Femur (tissue), 1 donor: ENCODE measurements around the gene OTUD5.
A peak's percentile ranks its signal among the peaks of the same experiment; 100 is the strongest.

Experiments used
- DNase-seq: peaks from one replicate; pipeline ENCODE4 v3.0.0-alpha.2; 2017

The OTUD5 gene

DNA sequence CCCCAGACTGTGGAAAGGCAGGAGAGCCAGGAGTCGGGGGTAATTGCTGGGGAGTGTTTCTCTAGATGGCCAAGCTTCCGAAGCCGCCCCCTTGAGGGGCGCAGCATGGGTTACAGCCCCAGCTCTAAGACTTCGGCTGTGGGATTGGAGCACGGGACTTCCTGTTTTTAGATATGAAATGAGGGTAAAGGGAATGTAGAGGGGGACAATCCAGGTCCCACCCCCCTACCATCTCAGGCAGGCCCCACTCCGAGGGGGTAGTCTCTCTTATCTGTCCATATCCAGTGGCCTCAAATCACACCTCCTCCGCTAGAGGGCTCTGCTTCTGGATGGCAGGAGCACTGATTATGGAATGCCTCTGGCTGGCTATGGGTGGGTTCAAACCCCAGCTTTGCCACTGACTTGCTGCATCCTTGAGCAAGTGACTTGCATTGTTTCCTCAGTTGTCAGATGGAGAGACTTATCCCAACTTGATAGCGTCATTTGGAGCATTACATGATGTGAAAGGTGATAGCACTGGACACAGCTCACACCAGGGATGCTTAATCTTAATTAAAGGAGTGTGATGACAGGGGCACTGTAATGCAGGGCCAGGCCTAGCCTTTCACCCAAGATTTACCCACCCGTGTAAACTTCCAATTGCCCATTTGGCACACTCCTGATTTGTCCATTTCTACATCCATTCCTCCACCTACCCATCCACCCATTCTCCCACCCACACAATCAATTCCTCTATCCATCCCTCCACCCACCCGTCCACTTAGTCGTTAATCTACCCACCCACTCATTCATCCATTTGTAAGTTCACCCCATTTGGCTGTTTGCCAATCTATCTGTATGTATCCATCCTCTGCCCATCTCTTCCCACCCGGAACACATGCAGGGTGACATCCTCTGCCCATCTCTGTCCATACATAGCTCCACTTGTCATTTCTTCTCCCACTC is 15.1 kb upstream of the OTUD5 start:
- peak; percentile 32 for DNase-seq

DNA sequence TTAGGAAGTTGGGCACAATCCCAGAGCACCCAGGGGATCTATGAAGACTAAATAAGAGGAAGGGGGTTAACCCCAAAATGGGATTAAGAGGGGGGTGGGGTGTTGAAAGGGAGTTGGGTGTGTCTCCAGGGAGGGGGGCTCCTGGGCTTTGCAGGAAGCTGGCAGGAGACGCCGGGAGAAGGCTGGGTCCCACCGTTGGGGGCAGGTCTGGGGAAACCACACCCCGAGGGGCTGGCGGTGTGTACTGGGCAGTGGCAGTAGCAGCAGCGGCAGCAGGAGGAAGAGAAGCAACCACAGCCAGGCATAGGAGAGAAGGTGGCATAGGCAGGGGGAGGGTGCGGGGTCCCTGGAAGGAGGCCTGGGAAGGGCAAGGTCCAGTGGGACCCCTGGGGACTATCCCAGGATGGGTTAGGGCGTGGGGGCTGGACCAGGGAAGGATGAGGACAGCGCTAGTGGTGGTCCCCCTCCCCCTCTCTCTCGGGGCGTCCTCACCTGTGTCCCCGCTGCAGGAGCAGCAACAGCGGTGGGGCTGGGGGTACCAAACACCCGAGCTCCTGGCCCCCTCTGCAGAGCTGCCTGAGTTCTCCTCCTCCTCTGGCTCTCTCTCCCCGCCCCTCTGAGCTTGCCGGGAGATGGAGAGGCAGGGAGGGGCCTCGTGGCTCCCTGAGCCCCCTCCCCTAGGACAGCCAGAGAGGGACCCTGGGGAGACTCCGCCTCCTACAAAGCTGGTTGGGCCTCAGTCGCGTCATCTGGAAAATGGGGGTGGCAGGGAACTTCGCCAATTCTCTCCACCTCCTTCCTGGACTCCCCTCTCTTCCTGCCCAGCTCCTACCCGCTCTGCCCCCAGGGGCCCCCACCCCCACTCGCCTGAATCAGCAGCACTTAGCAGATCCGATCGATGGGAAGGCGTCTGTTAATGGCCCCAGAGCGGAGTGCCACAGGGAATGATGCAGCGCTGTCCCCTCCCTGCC is 14.1 kb upstream of the OTUD5 start, which contains the start of gene KCND1:
KCND1 (minus strand) TSS at position 596 of the 971 bp plus-strand sequence. CDS start 1,573 bp downstream, outside the sequence.
- peak; percentile 43 for DNase-seq

DNA sequence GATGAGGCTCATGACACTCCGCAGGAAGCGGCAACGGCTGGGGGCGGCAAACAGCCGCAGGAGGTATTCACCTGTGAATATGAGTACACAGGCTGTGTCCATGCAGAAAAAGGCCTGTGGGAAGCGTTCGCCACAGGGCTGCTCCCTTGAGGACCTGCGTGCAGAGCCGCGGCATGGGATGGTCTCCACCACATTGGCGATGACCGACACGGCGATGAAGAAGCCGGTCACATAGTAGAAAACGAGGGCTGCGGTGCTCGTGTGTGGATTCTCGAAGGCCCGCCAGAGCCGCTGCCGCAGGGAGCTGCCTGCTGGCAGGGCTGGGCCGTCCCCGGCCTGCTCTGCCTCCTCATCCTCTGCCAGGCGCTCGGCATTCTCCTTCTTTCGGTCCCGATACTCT is 12.1 kb upstream of the OTUD5 start:
- DNase-seq: no peak

DNA sequence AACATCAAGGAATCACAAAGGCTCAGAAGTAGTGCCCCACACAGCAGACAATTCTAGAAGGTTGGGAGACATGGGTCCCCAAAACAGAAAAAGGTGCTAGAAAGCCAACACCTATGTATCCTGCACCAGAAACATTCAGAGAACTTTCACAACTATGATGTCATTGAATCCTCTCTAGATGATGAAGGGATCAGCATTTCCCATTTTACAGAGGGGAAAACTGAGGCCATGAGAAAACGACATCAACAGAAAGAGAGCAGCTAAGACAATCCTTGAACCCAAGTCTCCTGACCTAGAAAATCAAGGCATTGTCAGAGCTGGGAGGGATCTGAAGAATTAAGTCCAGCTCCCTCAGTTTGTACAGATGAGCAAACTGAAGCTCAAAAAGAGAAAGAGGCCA is 11.0 kb upstream of the OTUD5 start:
- no peak for DNase-seq

DNA sequence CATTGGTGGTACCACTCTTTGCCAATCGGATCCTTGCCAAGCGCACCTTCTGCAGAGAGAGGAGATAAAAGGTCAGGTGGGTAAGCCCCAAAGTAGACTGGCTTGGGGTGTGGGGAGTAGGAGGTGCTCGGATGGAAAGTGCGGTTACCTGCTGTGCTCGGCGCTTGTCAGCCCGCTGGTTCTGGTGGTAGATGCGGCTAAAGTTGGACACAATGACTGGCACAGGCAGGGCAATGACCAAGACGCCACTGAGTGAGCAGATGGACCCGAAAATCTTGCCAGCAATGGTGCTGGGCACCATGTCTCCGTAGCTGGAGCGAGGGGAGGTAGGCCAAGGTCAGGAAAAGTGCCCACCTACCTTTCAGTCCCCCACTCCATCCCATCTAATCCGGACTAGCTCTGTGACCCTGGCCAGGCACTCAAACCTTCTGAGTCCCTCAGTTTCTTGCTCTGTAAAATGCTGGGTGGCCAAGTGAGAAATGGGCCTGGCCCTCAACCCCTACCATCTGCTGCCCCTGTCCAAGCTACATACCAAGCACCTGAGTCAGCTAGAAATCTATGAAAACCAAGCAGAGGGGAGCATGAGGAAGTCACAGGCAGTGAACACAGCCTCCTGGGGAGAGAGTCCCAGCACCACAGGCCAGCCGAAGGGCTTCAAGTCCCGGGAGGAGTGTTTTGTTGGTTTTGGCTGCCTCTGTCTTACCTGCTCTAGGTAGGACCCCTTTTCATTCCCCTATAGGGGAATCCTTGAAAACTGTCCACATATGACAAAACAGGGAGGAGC is 9.6 kb upstream of the OTUD5 start:
- no peak for DNase-seq

DNA sequence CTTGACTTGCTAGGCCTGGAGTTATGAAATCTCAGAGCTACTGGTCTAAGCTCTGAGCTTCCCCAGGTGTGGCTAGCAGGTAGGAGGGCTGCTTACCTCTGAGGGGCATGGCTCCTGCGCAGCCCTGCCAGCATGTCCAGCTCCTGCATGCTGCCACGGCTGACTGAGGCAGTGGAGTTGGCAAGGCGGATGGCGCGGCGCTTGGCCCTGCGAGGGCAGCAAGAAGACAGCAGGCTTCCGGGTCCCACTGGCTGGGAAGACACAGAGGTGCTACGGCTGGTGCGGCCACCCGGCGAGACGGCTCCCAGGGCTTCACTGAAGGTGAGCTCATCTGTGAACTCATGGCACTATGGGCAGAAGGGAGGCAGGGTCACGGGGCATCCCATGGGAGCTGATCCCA is 8.6 kb upstream of the OTUD5 start:
- no peak for DNase-seq

DNA sequence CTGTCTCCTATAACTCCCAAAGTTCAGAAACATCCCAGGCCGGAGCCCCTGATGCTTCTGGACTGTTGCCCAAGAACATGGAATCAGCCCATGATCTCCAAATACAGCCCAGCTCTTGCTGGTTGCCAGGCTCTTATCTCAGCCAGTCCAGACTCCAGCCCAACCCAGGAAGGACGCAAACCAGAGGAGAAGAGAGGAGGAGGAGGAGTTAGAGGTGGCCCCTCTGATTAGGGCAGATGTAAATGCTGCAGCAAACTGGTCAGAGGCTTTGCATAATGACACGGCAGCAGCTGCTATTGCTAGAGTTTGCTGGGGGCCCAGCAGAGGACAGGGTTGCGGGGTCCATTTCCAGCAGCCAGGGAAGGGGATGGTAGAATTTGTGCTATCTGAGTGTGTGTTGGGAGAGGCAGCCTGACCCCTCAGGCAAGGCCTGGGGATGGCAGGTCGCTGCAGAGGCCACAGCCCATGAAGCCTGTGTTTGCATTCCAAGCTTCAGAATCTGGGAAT is 4.2 kb upstream of the OTUD5 start:
- DNase-seq: no peak

DNA sequence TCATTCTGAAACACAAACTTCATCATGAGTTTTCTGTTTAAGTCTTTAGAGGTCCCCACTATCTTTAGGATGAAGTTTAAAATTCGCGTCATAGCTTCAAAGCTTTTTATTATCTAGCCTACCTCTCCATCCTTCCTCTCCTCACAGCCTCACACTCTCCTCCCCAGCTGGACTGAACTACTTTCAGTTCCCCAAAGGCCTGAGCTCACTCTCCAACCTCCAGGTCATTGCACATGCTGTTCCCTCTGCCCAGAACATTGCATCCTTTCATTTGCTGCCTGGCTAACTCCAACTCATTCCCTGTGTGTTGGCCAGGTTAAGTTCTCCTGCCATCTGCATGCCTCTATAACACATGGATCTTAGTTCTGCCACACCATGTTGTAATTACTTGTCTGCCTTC is 2.9 kb upstream of the OTUD5 start:
- no peak for DNase-seq

DNA sequence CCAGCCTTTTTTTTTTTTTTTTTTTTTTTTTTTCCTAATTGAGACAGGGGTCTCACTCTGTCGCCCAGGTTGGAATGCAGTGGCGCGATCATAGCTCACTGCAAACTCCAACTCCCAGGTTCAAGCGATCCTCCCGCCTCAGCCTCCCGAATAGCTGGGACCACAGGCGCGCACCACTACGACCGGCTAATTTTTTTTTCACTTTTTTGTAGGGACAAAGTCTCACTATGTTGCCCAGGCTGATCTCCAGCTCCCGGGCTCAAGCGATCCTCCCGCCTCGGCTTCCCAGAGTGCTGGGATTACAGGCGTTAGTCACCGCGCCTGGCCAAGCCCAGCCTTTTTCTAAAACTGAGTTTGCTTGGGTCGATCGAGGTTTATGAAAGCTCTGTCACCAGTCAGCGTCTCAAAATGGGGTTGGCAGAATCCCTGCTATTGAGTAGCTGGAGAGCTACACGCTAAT is 1.3 kb upstream of the OTUD5 start:
- peak; percentile 57 for DNase-seq

DNA sequence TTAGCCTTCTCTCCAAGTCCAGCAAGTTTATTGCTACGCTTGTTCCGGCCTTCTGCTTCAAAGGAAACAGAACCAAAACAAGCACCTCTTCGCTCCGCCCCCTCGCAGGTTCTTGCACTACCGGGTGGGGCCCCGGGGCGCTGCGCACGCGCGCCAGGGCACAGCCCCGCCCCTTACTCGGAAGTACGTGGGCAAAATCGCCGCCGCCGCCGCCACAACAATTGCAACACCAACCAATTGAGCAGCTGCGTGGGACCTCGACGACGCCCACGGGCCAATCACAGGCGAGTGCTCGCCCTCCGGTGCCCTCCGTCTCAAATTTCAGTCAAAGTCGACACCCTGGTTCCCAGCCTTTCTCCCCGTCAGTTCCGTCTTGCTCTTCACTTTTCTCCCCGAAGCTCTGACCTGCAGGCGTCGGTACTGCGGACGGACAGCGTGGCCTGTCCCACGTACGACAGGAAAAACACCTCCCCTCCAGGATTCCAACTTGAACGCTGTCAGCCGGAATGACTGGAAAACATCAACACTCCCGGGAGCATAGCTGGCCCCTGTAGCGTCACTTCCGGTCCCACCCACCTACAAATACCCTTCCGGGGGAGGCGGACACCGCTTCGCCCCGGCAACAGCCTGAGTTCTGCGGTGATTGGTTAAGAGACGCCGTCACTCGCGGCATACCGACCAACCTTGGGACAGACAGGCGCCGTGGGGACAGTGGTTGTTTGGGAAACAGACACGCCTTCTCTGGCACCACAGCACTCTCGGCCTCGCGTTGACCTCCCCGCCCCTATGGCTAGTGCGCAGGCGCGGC is 624 bp upstream of the OTUD5 start:
- peak; percentile 98 for DNase-seq

DNA sequence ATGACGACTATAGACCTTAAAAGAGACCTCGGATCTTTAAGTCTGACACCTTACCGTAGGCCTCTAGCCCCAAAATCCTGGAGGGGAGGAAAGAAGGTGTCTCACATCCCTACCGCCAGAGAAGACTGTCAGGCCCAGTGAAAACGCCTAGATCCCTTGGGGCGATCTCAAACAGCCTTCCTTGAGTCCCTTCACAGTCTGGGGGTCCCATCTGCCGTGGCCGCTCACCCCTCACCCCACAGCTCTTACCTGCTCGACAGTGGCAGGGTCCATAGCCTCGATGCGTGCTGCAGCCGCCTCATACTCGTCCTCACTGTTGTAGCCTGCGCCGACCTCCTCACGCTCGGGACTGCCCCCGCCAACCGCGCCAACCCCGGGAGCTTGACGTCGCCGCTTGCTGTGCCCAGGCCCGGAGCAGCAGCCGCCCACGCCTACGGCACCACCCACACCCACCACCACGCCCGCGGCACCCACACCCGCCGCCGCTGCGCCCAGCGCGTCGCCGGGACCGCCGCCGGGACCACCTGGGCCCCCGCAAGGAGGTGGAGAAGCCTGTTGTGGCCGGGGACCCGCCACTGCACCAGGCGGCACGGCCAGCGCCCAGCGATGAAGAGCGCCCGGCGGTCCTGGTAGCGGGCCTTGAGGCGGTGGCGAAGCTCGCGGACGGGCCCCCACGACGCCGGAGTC is 536 bp downstream of the OTUD5 start:
- peak; percentile 46 for DNase-seq

DNA sequence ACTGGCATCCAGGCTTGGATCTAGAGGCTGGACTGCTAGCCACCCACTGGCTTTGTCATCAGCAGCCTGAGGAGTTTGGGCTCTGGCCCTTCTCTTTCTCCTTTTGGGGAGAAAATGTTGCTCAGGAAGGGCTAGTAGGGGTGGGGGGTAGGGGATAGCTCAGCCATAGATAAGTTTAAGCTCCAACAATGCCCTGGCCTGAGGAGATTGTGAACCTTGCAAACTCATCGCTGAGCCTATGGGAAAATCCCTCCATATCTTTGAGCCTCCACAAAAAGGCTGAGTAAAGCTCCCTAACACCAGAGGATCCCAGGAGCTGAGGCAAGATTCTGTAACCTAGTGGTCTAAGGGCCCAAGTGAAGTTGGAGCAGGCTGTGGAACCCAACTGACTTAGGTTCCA is 8.8 kb downstream of the OTUD5 start:
- DNase-seq: no peak

DNA sequence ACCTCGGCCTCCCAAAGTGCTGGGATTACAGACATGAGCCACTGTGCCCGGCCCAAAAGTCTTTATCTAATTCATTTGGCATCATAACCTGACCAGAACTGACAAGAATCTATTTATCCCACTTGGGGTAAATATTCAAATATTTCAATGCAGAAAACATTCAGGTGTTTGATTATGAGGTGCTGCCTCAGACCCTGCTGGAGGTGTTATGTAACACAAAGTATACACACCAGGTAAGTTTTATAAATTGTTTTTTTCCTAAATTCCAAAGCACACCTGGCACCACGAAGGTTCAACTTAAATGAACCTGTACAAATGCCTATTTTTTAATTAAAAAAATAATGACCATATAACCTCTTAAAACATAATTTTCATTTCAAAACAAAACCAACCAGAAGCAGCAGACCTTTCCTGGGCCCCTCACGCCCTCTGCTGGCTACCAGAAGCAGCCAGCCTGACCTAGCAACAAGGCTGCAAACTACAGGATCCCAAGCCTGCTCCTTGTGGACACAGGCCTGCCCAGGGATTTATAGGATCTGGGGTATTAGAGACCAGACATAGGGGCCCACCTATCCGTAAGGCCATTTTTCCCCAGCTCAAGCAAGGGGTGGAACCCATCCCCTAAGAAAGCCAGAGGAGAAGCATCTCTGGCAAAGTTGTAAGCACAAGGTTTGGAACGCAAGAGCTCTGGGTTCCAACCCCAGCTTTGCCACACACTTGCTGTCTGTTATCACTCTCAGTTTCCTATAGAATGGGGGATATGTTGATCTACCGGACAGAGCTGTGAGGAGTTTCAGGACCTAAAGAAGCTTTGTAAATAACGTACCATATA is 11.7 kb downstream of the OTUD5 start:
- peak; percentile 51 for DNase-seq

DNA sequence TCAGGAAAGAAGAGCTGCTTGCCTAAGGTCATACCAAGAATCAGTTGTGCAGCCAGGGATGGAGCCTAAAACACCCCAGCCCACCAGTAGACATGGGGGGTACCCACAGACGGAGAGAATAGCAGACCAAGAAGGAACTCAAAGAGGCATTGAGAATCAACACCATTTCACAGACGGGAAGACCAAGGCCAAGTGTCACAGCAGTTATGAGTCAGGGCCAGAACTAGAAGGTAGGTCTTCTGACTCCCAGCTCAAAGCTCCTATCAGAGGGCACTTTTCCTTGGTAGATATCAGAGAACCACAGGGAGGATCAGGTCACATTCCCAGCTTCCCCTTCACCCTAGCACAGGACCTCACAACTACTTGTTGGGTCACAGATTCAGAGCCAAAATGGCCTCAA is 14.5 kb downstream of the OTUD5 start:
- DNase-seq: no peak

DNA sequence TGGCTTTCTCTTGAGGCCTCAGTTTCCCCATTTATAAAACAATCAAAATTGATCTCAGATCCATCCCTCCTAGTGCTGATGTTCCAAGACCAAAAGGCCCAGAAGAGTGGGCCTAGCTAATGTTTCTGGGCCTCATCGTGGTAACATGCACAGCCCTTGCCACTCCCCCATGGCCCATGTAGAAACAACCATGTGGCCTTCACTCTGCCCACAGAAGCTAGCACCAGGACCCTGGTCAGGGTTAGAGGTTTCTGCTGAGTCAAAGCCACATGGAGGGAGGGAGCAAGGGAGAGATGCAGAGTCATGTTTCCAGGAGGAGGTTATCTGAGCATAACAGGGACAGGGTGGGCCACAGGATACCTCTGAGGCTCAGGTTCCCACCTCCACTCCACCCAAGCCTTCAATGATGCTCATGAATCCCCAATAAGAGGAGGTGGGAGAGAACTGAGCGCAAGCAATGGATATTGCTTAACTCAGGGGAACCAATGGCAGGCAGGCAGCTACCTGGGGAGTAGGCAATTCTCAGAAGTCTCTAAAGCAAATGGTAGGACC is 16.9 kb downstream of the OTUD5 start:
- no peak for DNase-seq

DNA sequence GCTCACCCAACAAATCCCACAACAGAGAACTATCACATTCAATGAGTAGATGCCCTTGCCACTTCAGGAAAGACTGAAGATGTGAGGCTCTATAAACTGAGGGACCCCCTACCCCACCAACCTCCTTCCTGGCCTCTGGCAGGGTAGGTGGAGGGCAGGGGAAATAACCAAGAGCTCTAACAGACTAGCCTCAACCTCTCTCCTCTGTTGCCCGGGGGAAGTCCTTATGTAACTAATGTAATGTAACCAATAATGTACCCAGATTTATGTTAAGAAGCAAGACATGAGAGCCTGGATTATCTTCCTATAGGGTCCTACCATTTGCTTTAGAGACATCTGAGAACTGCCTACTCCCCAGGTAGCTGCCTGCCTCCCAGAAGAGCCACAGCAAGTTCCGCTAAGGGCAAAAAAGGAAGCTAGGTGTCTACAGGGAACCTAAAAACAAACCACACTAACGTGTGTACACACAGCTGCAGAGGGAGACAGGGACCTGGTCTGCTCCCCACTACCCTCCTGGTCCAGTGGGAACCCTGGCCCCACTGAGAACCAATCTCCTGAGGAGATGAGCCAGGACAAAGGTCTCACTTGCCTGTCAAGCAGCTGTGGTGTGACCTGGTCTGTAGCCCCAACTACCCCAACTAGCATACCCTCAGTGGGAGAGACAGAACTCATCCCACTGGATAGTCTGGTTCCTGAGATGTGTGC is 17.7 kb downstream of the OTUD5 start:
- no peak for DNase-seq

DNA sequence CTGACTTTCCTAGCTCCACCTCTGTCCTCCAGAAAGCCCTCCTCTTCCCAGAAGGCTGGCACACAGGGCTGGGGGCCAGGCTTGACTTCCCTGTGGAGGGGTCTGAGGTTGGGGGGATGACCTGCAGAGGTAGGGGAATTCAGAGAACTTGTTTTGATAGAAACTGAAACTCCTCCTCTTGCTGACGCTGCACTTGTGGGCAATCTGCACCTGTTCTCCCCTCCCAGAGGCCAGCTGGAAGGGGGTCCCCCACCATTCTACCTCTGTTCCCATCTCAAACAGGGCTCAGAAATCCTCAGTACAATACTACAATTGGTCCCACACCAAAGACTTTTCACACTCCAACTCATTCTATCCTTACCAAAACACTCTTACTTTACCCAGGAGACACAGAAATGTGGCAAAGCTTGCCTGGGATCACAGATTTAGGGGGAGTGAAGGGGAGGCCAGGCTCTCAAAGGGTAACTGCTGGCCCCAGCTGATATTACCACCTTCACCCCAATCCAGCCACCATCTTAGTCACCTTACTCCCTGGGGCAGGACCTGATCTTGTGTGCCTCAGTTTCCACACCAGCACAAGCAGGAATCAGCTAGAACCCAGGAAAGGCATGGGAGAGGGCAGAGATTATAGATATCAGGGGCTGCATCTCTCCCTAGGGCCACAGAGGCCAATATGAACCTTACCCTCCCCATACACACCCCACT is 18.5 kb downstream of the OTUD5 start:
- no peak for DNase-seq
